CD4-positive, alpha-beta T cell treated with Interleukin-17A for 1 hour (primary cell): Measurements from ENCODE around the gene SGCB.
"Not testable (repeated sequence)": the region's sequence is repeated elsewhere in the genome, so short reads cannot be mapped to it uniquely, and the experiment has no call there.

Experiments used
- DNase-seq: peaks from one replicate; pipeline ENCODE4 v3.0.0-alpha.2; 2020

The SGCB gene, protein sequence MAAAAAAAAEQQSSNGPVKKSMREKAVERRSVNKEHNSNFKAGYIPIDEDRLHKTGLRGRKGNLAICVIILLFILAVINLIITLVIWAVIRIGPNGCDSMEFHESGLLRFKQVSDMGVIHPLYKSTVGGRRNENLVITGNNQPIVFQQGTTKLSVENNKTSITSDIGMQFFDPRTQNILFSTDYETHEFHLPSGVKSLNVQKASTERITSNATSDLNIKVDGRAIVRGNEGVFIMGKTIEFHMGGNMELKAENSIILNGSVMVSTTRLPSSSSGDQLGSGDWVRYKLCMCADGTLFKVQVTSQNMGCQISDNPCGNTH

GRCh38 chr4:52038103-52038912, at the start of gene SGCB:
TSS of gene SGCB (minus strand) at chr4:52038299. CDS start at chr4:52038259, 40 bp downstream.
- DNase-seq: peak; percentile 72

- DNase-seq: not testable (repeated sequence)
Observed at GRCh38 chr4:52086425-52086824, 48.3 kb upstream of the SGCB start.

- no peak for DNase-seq
Observed at GRCh38 chr4:52081216-52081615, 43.1 kb upstream of the SGCB start.

DNA sequence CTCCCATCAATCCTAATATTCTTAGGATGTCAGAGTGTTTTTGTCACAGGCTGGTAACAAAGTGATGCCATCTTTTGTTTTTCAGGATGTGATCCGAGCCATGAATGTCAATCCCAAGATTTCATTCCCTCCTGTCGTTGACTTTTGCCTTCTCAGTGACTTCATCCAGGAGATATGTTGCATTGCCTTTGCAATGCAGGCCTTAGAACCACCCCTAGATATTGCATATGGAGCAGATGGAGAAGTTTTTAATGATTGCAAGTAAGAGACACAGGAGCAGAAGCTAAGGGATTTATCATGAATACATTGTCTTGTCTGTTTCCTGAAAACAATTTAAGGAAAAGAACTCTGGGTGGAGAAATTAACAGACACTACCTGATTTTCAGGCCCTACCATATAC, 41.6 kb upstream of the SGCB start:
- no peak for DNase-seq

DNA sequence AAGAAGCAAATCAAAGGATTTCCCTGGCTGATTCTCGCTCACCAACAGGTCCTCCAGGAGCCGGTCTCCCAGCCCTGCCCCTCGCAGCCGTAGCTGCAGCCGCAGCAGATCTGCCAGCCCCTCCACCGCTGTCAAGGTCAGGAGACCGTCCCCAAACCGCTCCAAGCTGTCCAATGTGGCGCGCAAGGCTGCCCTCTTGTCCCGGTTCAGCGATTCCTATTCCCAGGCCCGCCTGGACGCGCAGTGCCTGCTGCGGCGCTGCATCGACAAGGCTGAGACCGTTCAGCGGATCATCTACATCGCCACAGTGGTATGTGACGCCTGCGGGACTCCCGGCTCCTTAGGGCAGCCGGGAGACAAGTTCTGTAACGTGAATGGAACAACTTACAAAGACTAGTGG, 38.6 kb upstream of the SGCB start:
- no peak for DNase-seq

- DNase-seq: no peak
Observed at GRCh38 chr4:52071791-52072546, 33.9 kb upstream of the SGCB start.

- DNase-seq: no peak
Observed at GRCh38 chr4:52069571-52069970, 31.5 kb upstream of the SGCB start.

- no peak for DNase-seq
Observed at GRCh38 chr4:52059372-52059771, 21.3 kb upstream of the SGCB start.

- no peak for DNase-seq
Observed at GRCh38 chr4:52058275-52058674, 20.2 kb upstream of the SGCB start.

DNA sequence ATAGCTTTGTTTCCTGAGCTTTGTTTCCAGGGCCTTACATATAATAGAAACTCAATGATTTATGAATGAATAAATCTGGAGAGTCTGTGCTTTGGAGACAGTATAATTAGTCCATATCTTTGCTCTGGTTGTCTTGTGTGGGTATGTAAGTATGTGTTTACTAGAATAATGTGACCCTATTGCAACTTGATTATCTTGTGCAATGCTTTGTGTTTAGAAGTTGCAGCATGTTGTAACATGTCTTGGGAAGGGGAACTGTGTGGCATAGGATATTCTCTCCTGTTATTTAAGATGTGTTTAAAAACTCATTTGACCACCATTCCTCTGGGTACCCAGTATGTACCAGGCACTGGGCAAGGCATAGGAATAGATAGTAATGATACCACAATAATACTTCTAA, 19.1 kb upstream of the SGCB start:
- no peak for DNase-seq

DNA sequence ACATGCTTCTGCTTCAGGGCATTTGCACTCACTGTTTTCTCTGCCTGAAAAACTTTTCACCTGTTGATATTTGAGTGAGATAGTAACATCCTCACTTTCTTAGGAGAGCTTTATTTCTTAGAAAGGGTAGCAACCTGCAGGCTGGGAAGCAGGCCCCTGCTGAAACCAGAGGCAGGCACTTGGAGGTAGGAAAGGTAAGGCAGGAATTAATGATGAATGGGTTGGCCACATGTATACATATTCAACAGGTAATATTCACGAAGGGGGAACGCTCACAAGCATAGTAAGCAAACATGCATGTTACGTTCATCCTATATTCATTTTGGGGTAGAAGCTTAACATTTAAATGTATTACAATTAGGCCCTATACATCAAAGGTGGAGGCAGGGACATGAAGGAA, 16.2 kb upstream of the SGCB start:
- DNase-seq: no peak

GRCh38 chr4:52052475-52052780, 14.3 kb upstream of the SGCB start:
- DNase-seq: no peak

- DNase-seq: no peak
Observed at GRCh38 chr4:52051615-52052474, 13.7 kb upstream of the SGCB start.

DNA sequence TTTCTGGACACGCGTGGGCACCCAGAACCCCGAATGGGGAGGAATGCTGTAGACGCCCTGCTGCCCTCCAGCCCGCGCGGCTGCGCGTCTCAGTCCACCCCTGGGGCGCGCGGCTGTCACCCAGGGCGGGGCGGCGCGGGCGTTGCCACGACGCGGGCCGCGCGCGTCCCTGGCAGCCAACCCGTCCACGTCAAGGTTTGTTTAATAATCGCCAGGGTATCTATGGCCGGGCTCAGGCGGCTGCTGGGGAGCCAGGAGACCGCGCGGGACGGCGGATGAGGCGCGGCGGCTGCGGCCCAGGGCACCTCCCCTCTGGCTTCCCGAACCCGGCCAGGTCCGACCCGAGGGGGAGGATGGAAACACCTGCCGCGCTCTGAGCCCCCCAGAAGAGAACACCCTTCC, 13.1 kb upstream of the SGCB start, which contains the start of gene SPATA18:
SPATA18 (plus strand) TSS at position 92 of the 402 bp plus-strand sequence. CDS start 401 bp downstream, outside the sequence.
- no peak for DNase-seq

GRCh38 chr4:52049266-52049665, 11.2 kb upstream of the SGCB start:
- no peak for DNase-seq

- DNase-seq: no peak
Observed at GRCh38 chr4:52045028-52045427, 6.9 kb upstream of the SGCB start.

DNA sequence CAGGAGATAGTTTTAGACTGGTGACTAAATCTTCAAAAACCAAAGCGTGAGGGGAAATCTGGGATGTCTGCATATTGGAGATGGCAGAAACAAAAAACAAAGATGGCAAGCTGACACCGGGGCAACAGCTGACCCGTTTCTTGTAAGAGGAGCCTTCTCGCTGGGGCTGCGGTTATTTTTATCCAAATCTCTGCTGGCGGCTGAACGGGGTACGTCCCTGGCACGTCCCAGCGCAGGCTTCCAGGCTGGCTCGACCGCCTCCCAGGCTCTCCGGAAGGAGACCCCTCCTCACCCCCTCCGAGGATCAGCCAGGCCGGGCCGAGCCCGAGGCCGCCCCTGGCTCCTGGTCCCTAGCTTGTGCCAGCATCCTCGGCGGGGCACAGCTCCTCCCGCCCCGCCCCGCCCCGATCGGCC, 403 bp downstream of the SGCB start:
- peak; percentile 28 for DNase-seq

DNA sequence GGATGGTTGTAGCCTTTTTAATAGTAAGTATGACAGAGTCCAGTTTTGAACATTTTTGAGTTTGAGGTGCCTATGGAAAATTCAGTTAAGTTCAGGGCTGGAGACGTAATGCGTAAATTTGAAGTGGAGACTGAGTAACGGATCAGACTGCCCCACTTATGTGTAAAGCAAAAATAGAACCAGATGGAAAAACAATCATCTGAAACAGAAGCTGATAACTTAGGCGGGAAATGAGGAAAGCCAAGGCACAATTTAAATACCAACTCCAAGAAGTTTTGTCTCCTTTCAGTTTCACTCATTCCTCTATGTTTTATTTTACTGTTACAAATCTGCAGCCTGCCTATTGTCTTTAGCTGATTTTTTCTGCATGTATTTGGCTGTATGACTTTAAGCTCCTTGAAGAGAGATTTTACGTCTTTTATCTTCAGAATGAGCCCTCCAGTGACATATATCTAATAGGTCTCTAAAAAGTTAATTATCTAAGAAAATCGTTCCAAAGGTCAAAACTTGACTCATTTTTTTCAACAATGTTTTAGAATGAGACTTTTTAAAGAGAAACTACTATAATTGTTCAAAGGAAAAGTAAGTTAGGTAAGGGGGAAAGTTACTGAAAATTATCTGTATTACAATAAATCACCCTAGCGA, 1.1 kb downstream of the SGCB start:
- DNase-seq: no peak

DNA sequence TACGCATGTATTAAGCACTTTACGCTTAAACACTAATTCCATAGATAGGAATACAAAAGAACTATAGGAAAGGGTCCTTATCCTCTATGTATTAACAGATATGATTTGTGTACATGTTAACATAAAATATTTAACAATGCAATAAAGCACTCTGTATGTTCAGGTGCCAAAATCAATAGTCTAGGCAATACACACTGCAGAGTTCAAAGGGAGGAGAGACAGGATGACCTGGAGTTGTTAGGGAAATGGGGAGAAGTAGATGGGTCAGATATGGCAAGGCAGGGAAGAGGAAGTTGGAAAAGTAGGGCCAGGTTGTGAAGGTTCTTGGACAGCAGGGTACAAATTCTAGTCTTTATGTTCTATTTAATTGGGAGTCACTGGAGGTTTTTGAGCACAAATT, 2.9 kb downstream of the SGCB start:
- no peak for DNase-seq

- no peak for DNase-seq
Observed at GRCh38 chr4:52032005-52032404, 6.1 kb downstream of the SGCB start.

GRCh38 chr4:52028970-52029369, 9.1 kb downstream of the SGCB start:
- DNase-seq: no peak
